ENCODE measurements around the gene SLC22A5. TPM values are rescaled to one million over a fixed set of nuclear protein-coding genes. Genes with fewer than 3 reads are reported as not detected.
A peak's percentile ranks its signal among the peaks of the same experiment; 100 is the strongest.

Gene SLC22A5
- total and polyA plus RNA-seq, 2 donors from 2014 or later: 28.3 to 36.3 TPM

GRCh38 chr5:132408965-132409364, 39.5 kb downstream of the SLC22A5 start:
- TF ChIP-seq CTCF (IDR thresholded peaks at IDR 0.05; ENCODE audit: borderline replicate concordance, extremely low read depth, insufficient read depth): no peak
- H3K27ac ChIP-seq (ENCODE audit: low read depth in 2 of 2, low read length in 2 of 2): peak overlapping the region in 1 of 2 donors; percentile 98
- no peaks in the 10 kb centered on the region for H3K27me3 ChIP-seq (ENCODE audit: control insufficient read depth, insufficient read depth, low read length)
- peaks cover 8 to 21% (median 16%) of the 10 kb centered on the region in 3 donors for H3K4me1 ChIP-seq (ENCODE audit: control insufficient read depth in 2 of 3, insufficient read depth in 2 of 3, low read depth in 1 of 3, low read length in 3 of 3)
- no peak overlapping the region for H3K9ac ChIP-seq (ENCODE audit: low read length in 3 of 3)
- H3K36me3 ChIP-seq (ENCODE audit: control insufficient read depth in 2 of 3, insufficient read depth in 3 of 3, low read length in 3 of 3): no peaks in the 10 kb centered on the region
- DNase-seq (peak in 1 of 5 donors; percentile 30), FAIRE-seq (no peak)
- intact Hi-C loops (cut with DNase I): no loop called here
- no peak overlapping the region for H3K4me3 ChIP-seq (ENCODE audit: low read length in 3 of 3)
- no peaks in the 10 kb centered on the region for H3K9me3 ChIP-seq (ENCODE audit: control insufficient read depth in 2 of 3, insufficient read depth in 1 of 3, low read length in 3 of 3)

GRCh38 chr5:132410451-132411303, 41.2 kb downstream of the SLC22A5 start:
- Histone ChIP-seq H3K9me3 (ENCODE audit: control insufficient read depth in 2 of 3, insufficient read depth in 1 of 3, low read length in 3 of 3) (no peaks in the 10 kb centered on the region), H3K9ac (ENCODE audit: low read length in 3 of 3) (peak overlapping the region; percentile 54 to 98 (median 96)), H3K27me3 (ENCODE audit: control insufficient read depth, insufficient read depth, low read length) (no peaks in the 10 kb centered on the region), H3K4me3 (ENCODE audit: low read length in 3 of 3) (peak overlapping the region; percentile 70 to 86 (median 84)), H3K27ac (ENCODE audit: low read depth in 2 of 2, low read length in 2 of 2) (peak overlapping the region; percentile 98 to 99), H3K4me1 (ENCODE audit: control insufficient read depth in 2 of 3, insufficient read depth in 2 of 3, low read depth in 1 of 3, low read length in 3 of 3) (peaks cover 13 to 29% (median 26%) of the 10 kb centered on the region in 3 donors), H3K36me3 (ENCODE audit: control insufficient read depth in 2 of 3, insufficient read depth in 3 of 3, low read length in 3 of 3) (no peaks in the 10 kb centered on the region)
- peak; percentile 86 to 93 (median 90) for DNase-seq
- intact Hi-C loops (cut with DNase I): no loop called here
- FAIRE-seq: no peak
- peak; percentile 48 for TF ChIP-seq CTCF (IDR thresholded peaks at IDR 0.05; ENCODE audit: borderline replicate concordance, extremely low read depth, insufficient read depth)

GRCh38 chr5:132411304-132412013, 41.9 kb downstream of the SLC22A5 start:
- Histone ChIP-seq H3K36me3 (ENCODE audit: control insufficient read depth in 2 of 3, insufficient read depth in 3 of 3, low read length in 3 of 3) (no peaks in the 10 kb centered on the region), H3K4me1 (ENCODE audit: control insufficient read depth in 2 of 3, insufficient read depth in 2 of 3, low read depth in 1 of 3, low read length in 3 of 3) (peaks cover 13 to 29% (median 26%) of the 10 kb centered on the region in 3 donors), H3K27me3 (ENCODE audit: control insufficient read depth, insufficient read depth, low read length) (no peaks in the 10 kb centered on the region), H3K9ac (ENCODE audit: low read length in 3 of 3) (peak overlapping the region; percentile 50 to 98 (median 96)), H3K4me3 (ENCODE audit: low read length in 3 of 3) (peak overlapping the region; percentile 67 to 86 (median 84)), H3K27ac (ENCODE audit: low read depth in 2 of 2, low read length in 2 of 2) (peak overlapping the region; percentile 98 to 99), H3K9me3 (ENCODE audit: control insufficient read depth in 2 of 3, insufficient read depth in 1 of 3, low read length in 3 of 3) (no peaks in the 10 kb centered on the region)
- intact Hi-C loops (cut with DNase I): no loop called here
- no peak for TF ChIP-seq CTCF (IDR thresholded peaks at IDR 0.05; ENCODE audit: borderline replicate concordance, extremely low read depth, insufficient read depth)
- DNase-seq: peak in 3 of 5 donors; percentile 46 to 72 (median 54)
- no peak for FAIRE-seq

All from kidney (tissue), 14 donors.